GM12874 (cell line): ENCODE measurements around the gene GRIK3.

Source experiments
- TF ChIP-seq, protein P1 (sequence below): IDR thresholded peaks from 2 replicates; pipeline ENCODE4 v1.5.1; 2011; ENCODE audit warnings: low read depth, mild to moderate bottlenecking, control low read depth, low read length, moderate library complexity; ENCODE audit not compliant: insufficient read depth

Gene GRIK3

GRCh38 chr1:36953061-36953460 lies 81.3 kb downstream of the GRIK3 start:
- TF ChIP-seq, protein P1, sequence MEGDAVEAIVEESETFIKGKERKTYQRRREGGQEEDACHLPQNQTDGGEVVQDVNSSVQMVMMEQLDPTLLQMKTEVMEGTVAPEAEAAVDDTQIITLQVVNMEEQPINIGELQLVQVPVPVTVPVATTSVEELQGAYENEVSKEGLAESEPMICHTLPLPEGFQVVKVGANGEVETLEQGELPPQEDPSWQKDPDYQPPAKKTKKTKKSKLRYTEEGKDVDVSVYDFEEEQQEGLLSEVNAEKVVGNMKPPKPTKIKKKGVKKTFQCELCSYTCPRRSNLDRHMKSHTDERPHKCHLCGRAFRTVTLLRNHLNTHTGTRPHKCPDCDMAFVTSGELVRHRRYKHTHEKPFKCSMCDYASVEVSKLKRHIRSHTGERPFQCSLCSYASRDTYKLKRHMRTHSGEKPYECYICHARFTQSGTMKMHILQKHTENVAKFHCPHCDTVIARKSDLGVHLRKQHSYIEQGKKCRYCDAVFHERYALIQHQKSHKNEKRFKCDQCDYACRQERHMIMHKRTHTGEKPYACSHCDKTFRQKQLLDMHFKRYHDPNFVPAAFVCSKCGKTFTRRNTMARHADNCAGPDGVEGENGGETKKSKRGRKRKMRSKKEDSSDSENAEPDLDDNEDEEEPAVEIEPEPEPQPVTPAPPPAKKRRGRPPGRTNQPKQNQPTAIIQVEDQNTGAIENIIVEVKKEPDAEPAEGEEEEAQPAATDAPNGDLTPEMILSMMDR: no peak

GRCh38 chr1:36951761-36952160 lies 82.6 kb downstream of the GRIK3 start:
- TF ChIP-seq, protein P1: no peak

- TF ChIP-seq, protein P1: no peak
Observed at GRCh38 chr1:36951292-36951750, 83.0 kb downstream of the GRIK3 start.

GRCh38 chr1:36950604-36951291 lies 83.6 kb downstream of the GRIK3 start:
- TF ChIP-seq, protein P1: no peak

DNA sequence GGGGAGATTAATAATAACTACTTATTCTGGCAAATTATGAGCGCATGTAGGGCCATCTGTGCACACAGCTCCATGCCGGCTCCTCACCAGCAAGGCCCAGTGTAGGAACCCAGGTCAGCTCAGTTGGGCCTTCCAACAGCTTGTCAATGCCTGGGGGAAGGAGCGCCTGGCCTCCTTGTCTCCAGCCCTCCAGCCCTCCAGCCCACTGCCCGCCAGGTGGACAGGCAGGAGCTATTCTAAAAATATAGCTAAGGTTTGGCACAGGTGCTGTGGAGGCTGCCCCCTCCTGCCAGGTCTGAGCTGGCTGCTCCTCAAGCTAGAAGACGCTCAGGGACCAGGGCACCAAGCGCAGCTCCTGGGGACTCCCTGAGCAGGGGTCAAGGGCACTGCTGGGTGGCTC lies 85.7 kb downstream of the GRIK3 start:
- TF ChIP-seq, protein P1: no peak

DNA sequence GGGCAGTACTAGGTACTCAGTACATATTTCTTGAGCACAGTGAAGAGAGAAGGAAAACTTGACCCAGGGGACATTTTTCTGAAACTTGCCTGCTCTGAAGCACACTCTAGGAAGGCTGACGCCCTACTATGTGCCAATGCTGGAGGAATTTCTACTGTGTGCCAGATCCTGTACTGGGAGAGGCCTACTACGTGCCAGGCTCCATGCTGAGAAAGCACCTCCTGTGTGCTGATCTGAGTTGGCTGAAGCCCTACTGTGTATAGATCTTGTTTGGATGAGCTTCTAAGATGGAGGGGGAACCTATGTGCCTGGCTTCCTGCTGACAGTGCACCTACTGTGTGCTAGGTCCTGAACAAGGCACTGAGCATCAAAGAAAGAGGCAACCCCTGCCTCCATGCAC lies 86.2 kb downstream of the GRIK3 start:
- TF ChIP-seq, protein P1: no peak

- TF ChIP-seq, protein P1: no peak
Observed at GRCh38 chr1:36947384-36947783, 86.9 kb downstream of the GRIK3 start.
